Measurements from ENCODE around the gene KRTAP4-7. TPM values are rescaled to one million over a fixed set of nuclear protein-coding genes. Genes with fewer than 3 reads are reported as not detected.

The KRTAP4-7 gene
- total RNA-seq (2022; extraction: Qiagen RNA extraction): not detected in 5 replicates

DNA sequence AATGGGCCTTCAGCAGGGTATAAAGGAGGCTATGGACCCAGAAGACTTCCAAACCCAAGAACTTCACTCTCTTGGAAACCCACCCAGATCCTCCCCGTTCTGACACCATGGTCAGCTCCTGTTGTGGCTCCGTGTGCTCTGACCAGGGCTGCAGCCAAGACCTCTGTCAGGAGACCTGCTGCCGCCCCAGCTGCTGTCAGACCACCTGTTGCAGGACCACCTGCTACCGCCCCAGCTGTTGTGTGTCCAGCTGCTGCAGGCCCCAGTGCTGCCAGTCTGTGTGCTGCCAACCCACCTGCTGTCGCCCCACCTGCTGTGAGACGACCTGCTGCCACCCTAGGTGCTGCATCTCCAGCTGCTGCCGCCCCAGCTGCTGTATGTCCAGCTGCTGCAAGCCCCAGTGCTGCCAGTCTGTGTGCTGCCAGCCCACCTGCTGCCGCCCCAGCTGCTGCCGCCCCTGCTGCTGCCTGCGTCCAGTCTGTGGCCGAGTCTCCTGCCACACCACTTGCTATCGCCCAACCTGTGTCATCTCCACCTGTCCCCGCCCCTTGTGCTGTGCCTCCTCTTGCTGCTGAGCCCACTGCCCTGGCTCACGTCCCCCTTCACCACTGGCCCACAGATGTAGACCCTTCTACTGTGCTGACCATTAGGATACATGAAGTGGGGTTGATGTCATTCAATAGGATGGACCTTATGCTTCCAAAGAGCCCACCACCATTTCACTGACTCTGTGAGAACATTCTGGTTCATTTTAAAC, at the start of gene KRTAP4-7:
Gene KRTAP4-7, plus strand, starts transcription at position 51 of the 757 bp plus-strand sequence. Its CDS starts 57 bp downstream, at position 108.

DNA sequence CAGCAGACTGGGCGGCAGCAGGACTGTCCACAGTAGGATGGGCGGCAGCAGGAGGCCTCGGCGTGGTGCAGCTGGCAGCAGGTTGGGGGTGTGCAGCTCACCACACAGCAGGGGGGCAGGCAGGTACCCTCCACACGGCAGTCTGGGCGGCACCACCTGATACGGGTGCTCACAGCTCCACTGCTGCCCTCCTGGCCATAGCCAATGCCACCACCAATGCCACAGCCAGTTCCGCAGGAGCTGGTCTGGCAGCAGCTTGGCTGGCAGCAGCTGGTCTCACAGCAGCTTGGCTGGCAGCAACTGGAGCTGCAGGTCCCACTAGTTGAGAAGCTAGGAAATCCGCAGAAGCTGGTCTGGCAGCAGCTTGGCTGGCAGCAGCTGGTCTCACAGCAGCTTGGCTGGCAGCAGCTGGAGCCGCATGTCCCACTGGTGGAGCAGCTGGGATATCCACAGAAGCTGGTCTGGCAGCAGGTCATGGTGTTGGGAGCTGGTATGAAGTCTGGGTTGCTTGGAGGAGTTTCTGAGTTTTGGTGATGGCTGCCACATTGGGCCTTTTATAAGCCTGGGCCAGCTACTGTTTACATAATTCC, 49.5 kb upstream of the KRTAP4-7 start, which contains the start of gene KRTAP1-3:
Gene KRTAP1-3, minus strand, starts transcription at position 529 of the 590 bp plus-strand sequence. Its CDS starts 53 bp downstream, at position 476.

DNA sequence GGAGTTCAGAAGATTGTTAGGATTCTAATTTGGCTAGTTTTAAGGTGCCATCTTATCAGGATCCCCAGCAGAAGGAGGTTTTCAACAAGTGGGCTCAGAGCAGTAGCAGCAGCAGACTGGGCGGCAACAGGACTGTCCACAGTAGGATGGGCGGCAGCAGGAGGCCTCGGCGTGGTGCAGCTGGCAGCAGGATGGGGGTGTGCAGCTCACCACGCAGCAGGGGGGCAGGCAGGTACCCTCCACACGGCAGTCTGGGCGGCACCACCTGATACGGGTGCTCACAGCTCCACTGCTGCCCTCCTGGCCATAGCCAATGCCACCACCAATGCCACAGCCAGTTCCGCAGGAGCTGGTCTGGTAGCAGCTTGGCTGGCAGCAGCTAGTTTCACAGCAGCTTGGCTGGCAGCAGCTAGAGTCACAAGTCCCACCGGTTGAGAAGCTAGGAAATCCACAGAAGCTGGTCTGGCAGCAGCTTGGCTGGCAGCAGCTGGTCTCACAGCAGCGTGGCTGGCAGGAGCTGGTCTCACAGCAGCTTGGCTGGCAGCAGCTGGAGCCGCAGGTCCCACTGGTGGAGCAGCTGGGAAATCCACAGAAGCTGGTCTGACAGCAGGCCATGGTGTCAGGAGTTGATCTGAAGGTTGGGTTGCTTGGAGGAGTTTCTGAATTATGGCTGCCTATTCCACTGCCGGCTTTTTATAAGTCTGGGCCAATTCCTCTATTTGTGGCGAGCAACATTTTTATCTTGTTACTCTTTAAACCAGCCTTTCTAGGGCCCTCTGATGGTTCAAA, 43.0 kb upstream of the KRTAP4-7 start, which contains the start of gene KRTAP1-1:
Gene KRTAP1-1, minus strand, starts transcription at position 668 of the 789 bp plus-strand sequence. Its CDS starts 53 bp downstream, at position 615.

DNA sequence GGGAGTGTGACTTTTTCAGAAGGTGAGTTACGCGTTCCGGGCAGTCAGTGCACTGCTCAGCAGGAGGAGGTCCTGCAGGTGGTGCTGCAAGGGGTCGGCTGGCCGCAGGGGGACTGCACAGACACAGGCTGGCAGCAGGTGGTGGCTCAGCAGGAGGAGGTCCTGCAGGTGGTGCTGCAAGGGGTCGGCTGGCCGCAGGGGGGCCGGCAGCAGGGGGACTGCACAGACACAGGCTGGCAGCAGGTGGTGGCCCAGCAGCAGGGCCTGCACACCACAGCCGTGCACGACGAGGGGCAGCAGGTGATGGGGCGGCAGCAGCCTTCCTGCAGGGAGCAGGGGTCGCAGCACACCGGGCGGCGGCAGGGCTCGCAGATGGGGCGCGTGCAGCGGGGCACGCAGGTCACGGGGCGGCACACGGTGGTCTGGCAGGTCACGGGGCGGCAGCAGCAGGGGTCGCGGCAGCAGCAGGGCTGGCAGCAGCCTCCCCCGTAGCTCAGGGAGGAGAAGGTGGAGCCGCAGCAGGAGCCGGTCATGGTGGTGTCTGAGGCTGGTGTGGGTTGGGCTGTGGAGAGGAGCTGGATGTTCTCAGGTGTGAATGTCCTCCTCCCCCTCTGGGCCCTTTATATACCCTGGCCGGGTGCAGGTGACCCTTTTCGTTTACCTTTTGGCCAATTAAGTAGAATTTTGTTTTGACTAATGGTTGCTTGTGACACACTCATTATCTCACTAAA, 37.0 kb upstream of the KRTAP4-7 start, which contains the start of gene KRTAP2-1:
Gene KRTAP2-1, minus strand, starts transcription at position 582 of the 731 bp plus-strand sequence. Its CDS starts 49 bp downstream, at position 533.

DNA sequence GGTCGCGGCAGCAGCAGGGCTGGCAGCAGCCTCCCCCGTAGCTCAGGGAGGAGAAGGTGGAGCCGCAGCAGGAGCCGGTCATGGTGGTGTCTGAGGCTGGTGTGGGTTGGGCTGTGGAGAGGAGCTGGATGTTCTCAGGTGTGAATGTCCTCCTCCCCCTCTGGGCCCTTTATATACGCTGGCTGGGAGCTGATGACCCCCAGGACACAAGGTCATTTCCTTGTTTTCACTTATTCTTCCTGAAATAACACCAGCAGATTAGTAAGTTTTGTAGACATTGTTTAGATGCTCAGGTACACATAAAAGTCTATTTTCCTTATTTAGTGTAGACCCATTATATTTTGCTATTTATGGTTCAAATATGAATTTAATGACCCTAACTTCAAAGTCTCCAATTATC, 28.8 kb upstream of the KRTAP4-7 start, which contains the start of gene KRTAP2-2:
Gene KRTAP2-2, minus strand, starts transcription at position 101 of the 400 bp plus-strand sequence. Its CDS starts 19 bp downstream, at position 82.

DNA sequence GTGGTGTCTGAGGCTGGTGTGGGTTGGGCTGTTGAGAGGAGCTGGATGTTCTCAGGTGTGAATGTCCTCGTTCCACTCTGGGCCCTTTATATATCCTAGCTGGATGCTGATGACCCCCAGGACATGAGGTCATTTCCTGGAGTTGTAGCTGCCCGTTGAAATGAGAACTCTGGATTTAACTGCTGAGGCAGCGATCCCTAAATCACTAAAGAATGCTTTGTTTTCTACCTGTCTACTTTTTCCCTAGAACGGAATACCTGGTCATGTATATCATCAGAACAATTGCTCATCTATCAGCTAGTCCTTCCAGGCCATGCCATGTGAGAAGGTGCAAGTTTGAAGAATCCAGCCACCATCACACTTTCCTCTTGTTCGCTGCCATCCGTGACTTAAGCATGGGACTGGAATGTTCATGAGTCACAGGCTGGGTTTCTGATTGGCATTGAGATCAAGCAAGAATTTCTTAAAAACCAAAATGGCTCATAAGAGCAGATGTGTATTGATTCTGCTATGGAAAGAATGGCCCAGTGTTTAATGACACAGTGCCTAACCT, 23.8 kb upstream of the KRTAP4-7 start, which contains the start of gene KRTAP2-3:
Gene KRTAP2-3, minus strand, starts transcription at position 63 of the 553 bp plus-strand sequence. CDS start 64 bp downstream, outside the sequence.

DNA sequence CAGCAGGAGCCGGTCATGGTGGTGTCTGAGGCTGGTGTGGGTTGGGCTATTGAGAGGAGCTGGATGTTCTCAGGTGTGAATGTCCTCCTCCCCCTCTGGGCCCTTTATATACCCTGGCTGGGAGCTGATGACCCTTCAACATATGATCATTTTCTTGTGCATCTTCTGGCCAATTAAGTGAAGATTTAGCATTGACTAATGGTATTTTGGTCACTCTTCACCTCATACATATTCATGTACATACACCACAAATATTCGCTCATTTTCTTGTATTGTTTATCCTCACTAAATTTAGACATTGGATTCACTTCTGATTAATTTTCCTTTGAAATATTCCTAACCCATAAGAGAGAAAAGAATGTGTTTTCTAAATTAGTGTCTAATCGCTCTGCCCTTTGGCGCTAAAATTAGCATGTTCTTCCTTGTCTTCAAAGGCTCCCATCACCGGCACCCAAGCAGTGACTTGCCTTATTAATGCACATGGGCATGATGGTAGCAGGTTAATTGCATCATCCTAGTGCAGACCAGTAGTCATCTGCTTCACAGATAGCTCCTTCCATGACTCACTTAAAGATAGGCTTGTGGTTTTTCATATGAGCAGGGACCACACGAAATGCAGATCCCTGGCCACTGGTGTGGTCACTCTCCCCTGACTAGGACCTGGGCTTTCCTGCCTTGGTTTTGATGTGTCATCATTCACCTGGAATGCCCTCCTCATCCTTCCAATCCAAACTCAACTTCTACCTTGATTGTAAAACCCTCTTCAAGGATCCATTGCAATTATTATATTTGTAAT, 17.9 kb upstream of the KRTAP4-7 start, which contains the start of gene KRTAP2-4:
Gene KRTAP2-4, minus strand, starts transcription at position 51 of the 796 bp plus-strand sequence. Its CDS starts 34 bp downstream, at position 17.

DNA sequence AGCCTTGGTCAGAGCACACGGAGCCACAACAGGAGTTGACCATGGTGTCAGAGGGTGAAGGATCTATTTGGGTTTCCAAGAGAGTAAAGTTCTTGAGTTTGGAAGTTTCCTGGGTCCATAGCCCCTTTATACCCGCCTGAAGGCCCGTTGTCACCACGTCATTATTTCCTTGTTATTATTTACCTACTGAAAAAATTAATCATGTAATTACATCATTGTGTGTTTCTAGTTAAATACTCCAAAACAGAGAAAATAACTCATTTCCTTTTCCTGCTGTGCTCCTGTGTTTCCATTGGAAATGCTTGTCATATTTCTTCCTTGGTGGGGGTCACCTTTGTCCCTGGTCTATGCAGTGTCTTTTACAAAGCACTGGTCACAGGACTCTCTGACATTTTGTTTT, 14.1 kb downstream of the KRTAP4-7 start, which contains the start of gene KRTAP4-8:
Gene KRTAP4-8, minus strand, starts transcription at position 101 of the 400 bp plus-strand sequence. Its CDS starts 58 bp downstream, at position 43.

DNA sequence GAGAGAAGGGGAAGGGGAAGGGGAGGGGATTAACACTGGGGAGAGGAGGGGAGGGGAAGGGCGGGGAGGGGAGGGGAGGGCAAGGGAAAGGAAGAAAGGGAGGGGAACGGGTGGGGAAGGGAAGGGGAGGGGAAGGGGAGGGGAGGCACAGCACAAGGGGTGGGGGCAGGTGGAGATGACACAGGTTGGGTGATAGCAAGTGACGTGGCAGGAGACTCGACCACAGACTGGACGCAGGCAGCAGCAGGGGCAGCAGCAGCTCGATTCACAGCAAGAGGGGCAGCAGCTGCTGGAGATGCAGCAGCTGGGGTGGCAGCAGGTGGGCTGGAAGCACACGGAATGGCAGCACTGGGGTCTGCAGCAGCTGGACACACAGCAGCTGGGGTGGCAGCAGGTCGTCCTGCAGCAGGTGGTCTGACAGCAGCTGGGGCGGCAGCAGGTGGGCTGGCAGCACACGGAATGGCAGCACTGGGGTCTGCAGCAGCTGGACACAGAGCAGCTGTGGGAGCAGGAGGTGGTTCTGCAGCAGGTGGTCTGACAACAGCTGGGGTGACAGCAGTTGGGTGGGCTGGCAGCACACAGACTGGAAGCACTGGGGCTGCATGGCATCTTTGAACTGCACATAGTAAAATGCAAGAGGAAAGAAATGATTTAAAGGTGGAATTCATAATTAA, 17.8 kb downstream of the KRTAP4-7 start, which contains the start of gene KRTAP4-16:
Gene KRTAP4-16, minus strand, starts transcription at position 624 of the 674 bp plus-strand sequence. Its CDS starts 0 bp downstream, at position 624.

DNA sequence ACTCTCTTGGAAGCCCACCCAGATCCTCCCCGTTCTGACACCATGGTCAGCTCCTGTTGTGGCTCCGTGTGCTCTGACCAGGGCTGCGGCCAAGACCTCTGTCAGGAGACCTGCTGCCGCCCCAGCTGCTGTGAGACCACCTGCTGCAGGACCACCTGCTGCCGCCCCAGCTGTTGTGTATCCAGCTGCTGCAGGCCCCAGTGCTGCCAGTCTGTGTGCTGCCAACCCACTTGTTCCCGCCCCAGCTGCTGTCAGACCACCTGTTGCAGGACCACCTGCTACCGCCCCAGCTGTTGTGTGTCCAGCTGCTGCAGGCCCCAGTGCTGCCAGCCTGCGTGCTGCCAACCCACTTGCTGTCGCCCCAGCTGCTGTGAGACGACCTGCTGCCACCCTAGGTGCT, 21.4 kb downstream of the KRTAP4-7 start, which contains the start of gene KRTAP4-9:
Gene KRTAP4-9, plus strand, starts transcription at position 43 of the 400 bp plus-strand sequence. Its CDS starts 0 bp downstream, at position 43.

DNA sequence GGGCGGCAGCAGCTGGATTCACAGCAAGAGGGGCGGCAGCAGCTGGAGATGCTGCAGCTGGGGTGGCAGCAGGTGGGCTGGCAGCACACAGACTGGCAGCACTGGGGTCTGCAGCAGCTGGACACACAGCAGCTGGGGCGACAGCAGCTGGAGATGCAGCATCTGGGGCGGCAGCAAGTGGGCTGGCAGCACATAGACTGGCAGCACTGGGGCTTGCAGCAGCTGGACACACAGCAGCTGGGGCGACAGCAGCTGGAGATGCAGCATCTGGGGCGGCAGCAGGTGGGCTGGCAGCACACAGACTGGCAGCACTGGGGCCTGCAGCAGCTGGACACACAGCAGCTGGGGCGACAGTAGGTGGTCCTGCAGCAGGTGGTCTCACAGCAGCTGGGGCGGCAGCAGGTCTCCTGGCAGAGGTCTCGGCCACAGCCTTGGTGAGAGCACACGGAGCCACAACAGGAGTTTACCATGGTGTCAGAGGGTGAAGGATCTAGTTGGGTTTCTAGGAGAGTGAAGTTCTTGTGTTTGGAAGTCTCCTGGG, 34.0 kb downstream of the KRTAP4-7 start, which contains the start of gene KRTAP4-11:
Gene KRTAP4-11, minus strand, starts transcription at position 528 of the 541 bp plus-strand sequence. Its CDS starts 58 bp downstream, at position 470.

DNA sequence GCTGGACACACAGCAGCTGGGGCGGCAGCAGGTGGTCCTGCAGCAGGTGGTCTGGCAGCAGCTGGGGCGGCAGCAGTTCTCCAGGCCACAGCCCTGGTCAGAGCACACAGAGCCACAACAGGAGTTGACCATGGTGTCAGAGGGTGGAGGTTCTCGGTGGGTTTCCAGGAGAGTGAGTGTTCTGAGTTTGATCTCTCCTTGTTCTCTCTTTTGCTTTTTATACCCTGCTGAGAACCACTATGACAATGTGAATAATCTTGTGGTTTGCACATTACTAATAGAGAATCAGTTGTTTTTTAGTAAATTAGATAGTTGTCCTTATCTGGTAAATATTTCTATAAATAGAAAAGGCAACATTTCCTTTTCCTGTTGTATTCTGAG, 40.0 kb downstream of the KRTAP4-7 start, which contains the start of gene KRTAP4-12:
Gene KRTAP4-12, minus strand, starts transcription at position 192 of the 381 bp plus-strand sequence. Its CDS starts 60 bp downstream, at position 132.

Other genes with a start within 250 kb of the KRTAP4-7 start
- not detected in 5 replicates for gene KRT12, start 216.9 kb upstream of the KRTAP4-7 start, total RNA-seq (2022; extraction: Qiagen RNA extraction)
- 0.18 to 0.28 TPM (median 0.26 TPM) in 5 replicates for gene KRT20, start 198.9 kb upstream of the KRTAP4-7 start, total RNA-seq (2022; extraction: Qiagen RNA extraction)
- 0.08 to 0.14 TPM (median 0.10 TPM) in 3 of 5 replicates, not detected in the others for gene KRT23, start 146.5 kb upstream of the KRTAP4-7 start, total RNA-seq (2022; extraction: Qiagen RNA extraction)
- not detected in 5 replicates for gene KRT39, start 117.2 kb upstream of the KRTAP4-7 start, total RNA-seq (2022; extraction: Qiagen RNA extraction)
- not detected in 5 replicates for gene KRT40, start 99.8 kb upstream of the KRTAP4-7 start, total RNA-seq (2022; extraction: Qiagen RNA extraction)
- gene KRTAP3-3, start 90.0 kb upstream of the KRTAP4-7 start, total RNA-seq (2022; extraction: Qiagen RNA extraction): not detected in 5 replicates
- 0.20 to 0.42 TPM (median 0.34 TPM) in 5 replicates for gene KRTAP3-2, start 84.2 kb upstream of the KRTAP4-7 start, total RNA-seq (2022; extraction: Qiagen RNA extraction)
- gene KRTAP3-1, start 75.0 kb upstream of the KRTAP4-7 start, total RNA-seq (2022; extraction: Qiagen RNA extraction): 0.18 TPM in 1 of 5 replicates, not detected in the others
- gene KRTAP1-5, start 56.9 kb upstream of the KRTAP4-7 start, total RNA-seq (2022; extraction: Qiagen RNA extraction): not detected in 5 replicates
- not detected in 5 replicates for gene KRTAP1-4, start 54.0 kb upstream of the KRTAP4-7 start, total RNA-seq (2022; extraction: Qiagen RNA extraction)
- gene KRTAP1-3, start 49.3 kb upstream of the KRTAP4-7 start, total RNA-seq (2022; extraction: Qiagen RNA extraction): not detected in 5 replicates
- not detected in 5 replicates for gene KRTAP1-1, start 42.7 kb upstream of the KRTAP4-7 start, total RNA-seq (2022; extraction: Qiagen RNA extraction)
- not detected in 5 replicates for gene KRTAP2-1, start 36.8 kb upstream of the KRTAP4-7 start, total RNA-seq (2022; extraction: Qiagen RNA extraction)
- gene KRTAP2-2, start 28.9 kb upstream of the KRTAP4-7 start, total RNA-seq (2022; extraction: Qiagen RNA extraction): not detected in 5 replicates
- 0.11 to 0.18 TPM (median 0.17 TPM) in 3 of 5 replicates, not detected in the others for gene KRTAP2-3, start 24.0 kb upstream of the KRTAP4-7 start, total RNA-seq (2022; extraction: Qiagen RNA extraction)
- not detected in 5 replicates for gene KRTAP2-4, start 18.3 kb upstream of the KRTAP4-7 start, total RNA-seq (2022; extraction: Qiagen RNA extraction)
- gene KRTAP4-8, start 14.0 kb downstream of the KRTAP4-7 start, total RNA-seq (2022; extraction: Qiagen RNA extraction): 0.10 TPM in 1 of 5 replicates, not detected in the others
- not detected in 5 replicates for gene KRTAP4-16, start 18.1 kb downstream of the KRTAP4-7 start, total RNA-seq (2022; extraction: Qiagen RNA extraction)
- gene KRTAP4-9, start 21.2 kb downstream of the KRTAP4-7 start, total RNA-seq (2022; extraction: Qiagen RNA extraction): not detected in 5 replicates
- gene KRTAP4-11, start 34.2 kb downstream of the KRTAP4-7 start, total RNA-seq (2022; extraction: Qiagen RNA extraction): not detected in 5 replicates
- 0.07 TPM in 1 of 5 replicates, not detected in the others for gene KRTAP4-12, start 40.0 kb downstream of the KRTAP4-7 start, total RNA-seq (2022; extraction: Qiagen RNA extraction)
- gene KRTAP4-6, start 56.4 kb downstream of the KRTAP4-7 start, total RNA-seq (2022; extraction: Qiagen RNA extraction): not detected in 5 replicates
- gene KRTAP4-5, start 65.7 kb downstream of the KRTAP4-7 start, total RNA-seq (2022; extraction: Qiagen RNA extraction): not detected in 5 replicates
- gene KRTAP4-4, start 76.6 kb downstream of the KRTAP4-7 start, total RNA-seq (2022; extraction: Qiagen RNA extraction): not detected in 5 replicates
- not detected in 5 replicates for gene KRTAP4-3, start 84.1 kb downstream of the KRTAP4-7 start, total RNA-seq (2022; extraction: Qiagen RNA extraction)
- not detected in 5 replicates for gene KRTAP4-2, start 94.1 kb downstream of the KRTAP4-7 start, total RNA-seq (2022; extraction: Qiagen RNA extraction)
- 0.09 to 0.40 TPM (median 0.24 TPM) in 4 of 5 replicates, not detected in the other for gene KRTAP4-1, start 100.8 kb downstream of the KRTAP4-7 start, total RNA-seq (2022; extraction: Qiagen RNA extraction)
- gene KRTAP9-1, start 105.7 kb downstream of the KRTAP4-7 start, total RNA-seq (2022; extraction: Qiagen RNA extraction): not detected in 5 replicates
- not detected in 5 replicates for gene KRTAP9-2, start 142.5 kb downstream of the KRTAP4-7 start, total RNA-seq (2022; extraction: Qiagen RNA extraction)
- gene KRTAP9-3, start 148.3 kb downstream of the KRTAP4-7 start, total RNA-seq (2022; extraction: Qiagen RNA extraction): not detected in 5 replicates
- not detected in 5 replicates for gene KRTAP9-8, start 153.8 kb downstream of the KRTAP4-7 start, total RNA-seq (2022; extraction: Qiagen RNA extraction)
- gene KRTAP9-4, start 165.5 kb downstream of the KRTAP4-7 start, total RNA-seq (2022; extraction: Qiagen RNA extraction): not detected in 5 replicates
- not detected in 5 replicates for gene KRTAP9-9, start 171.2 kb downstream of the KRTAP4-7 start, total RNA-seq (2022; extraction: Qiagen RNA extraction)
- not detected in 5 replicates for gene KRTAP9-6, start 181.2 kb downstream of the KRTAP4-7 start, total RNA-seq (2022; extraction: Qiagen RNA extraction)
- not detected in 5 replicates for gene KRTAP9-7, start 191.5 kb downstream of the KRTAP4-7 start, total RNA-seq (2022; extraction: Qiagen RNA extraction)
- not detected in 5 replicates for gene KRTAP29-1, start 218.7 kb downstream of the KRTAP4-7 start, total RNA-seq (2022; extraction: Qiagen RNA extraction)
- not detected in 5 replicates for gene KRTAP16-1, start 225.2 kb downstream of the KRTAP4-7 start, total RNA-seq (2022; extraction: Qiagen RNA extraction)
- gene KRTAP17-1, start 231.6 kb downstream of the KRTAP4-7 start, total RNA-seq (2022; extraction: Qiagen RNA extraction): not detected in 5 replicates

All from A549 treated with CORT108297 at 1 μM for 4 hours (cell line).